HG02763 (cell line): Measurements from ENCODE around the gene DIABLO.
"Not testable (repeated sequence)": the region's sequence is repeated elsewhere in the genome, so short reads cannot be mapped to it uniquely, and the experiment has no call there.

Experiments
- ATAC-seq: cut with Tn5 transposase; IDR thresholded peaks from one replicate; pipeline ENCODE4 v1.9.1; 2021; ENCODE audit warnings: mild to moderate bottlenecking, moderate library complexity; ENCODE audit not compliant: unreplicated experiment

The DIABLO gene

GRCh38 chr12:122215771-122216170, 10.1 kb downstream of the DIABLO start:
- no peak for ATAC-seq

- ATAC-seq: no peak
Observed at GRCh38 chr12:122208073-122208820, 17.6 kb downstream of the DIABLO start.

- ATAC-seq: no peak
Observed at GRCh38 chr12:122207391-122207790, 18.5 kb downstream of the DIABLO start.

GRCh38 chr12:122206976-122207375, 18.9 kb downstream of the DIABLO start:
- ATAC-seq: no peak

- no peak for ATAC-seq
Observed at GRCh38 chr12:122206111-122206881, 19.6 kb downstream of the DIABLO start.

- no peak for ATAC-seq
Observed at GRCh38 chr12:122205053-122205925, 20.6 kb downstream of the DIABLO start.

- ATAC-seq: no peak
Observed at GRCh38 chr12:122204167-122205052, 21.4 kb downstream of the DIABLO start.

GRCh38 chr12:122203301-122204166, 22.3 kb downstream of the DIABLO start, which contains the start of gene B3GNT4:
Gene B3GNT4, plus strand, starts transcription at chr12:122203709. Its CDS starts 910 bp downstream, at chr12:122204619.
- ATAC-seq: no peak

- not testable (repeated sequence) for ATAC-seq
Observed at GRCh38 chr12:122202811-122203210, 23.0 kb downstream of the DIABLO start.

GRCh38 chr12:122202017-122202416, 23.8 kb downstream of the DIABLO start:
- ATAC-seq: no peak

- no peak for ATAC-seq
Observed at GRCh38 chr12:122201381-122201780, 24.5 kb downstream of the DIABLO start.

- ATAC-seq: no peak
Observed at GRCh38 chr12:122200541-122201175, 25.2 kb downstream of the DIABLO start.

GRCh38 chr12:122199484-122200355, 26.1 kb downstream of the DIABLO start:
- no peak for ATAC-seq

GRCh38 chr12:122197612-122197966, 28.3 kb downstream of the DIABLO start:
- ATAC-seq: no peak

GRCh38 chr12:122195405-122195804, 30.4 kb downstream of the DIABLO start:
- ATAC-seq: no peak

GRCh38 chr12:122194804-122195203, 31.0 kb downstream of the DIABLO start:
- ATAC-seq: no peak

GRCh38 chr12:122192441-122192840, 33.4 kb downstream of the DIABLO start:
- ATAC-seq: no peak
